HuH-7 (cell line): Measurements from ENCODE around the gene VMO1.

Source experiments
- DNase-seq: peaks from one replicate; pipeline ENCODE4 v3.0.0; 2011; ENCODE audit warnings: low spot score

Gene VMO1

DNA sequence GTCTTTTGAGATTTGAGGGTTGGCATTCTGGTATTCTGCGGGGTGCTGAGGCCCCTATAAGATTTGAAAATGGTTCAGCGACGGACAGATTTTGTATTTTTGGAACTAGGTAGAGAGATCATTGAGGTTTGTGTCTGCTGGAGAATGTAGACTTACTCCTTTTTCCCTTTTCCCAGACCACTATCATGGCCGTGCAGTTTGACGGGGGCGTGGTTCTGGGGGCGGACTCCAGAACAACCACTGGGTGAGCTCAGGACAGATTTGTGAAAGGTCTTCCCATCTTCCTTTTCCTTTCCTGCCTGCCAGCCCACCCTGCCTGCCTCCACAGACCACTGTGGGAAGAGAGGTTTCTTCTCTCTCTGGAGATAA, 10.4 kb upstream of the VMO1 start:
- no peak for DNase-seq

DNA sequence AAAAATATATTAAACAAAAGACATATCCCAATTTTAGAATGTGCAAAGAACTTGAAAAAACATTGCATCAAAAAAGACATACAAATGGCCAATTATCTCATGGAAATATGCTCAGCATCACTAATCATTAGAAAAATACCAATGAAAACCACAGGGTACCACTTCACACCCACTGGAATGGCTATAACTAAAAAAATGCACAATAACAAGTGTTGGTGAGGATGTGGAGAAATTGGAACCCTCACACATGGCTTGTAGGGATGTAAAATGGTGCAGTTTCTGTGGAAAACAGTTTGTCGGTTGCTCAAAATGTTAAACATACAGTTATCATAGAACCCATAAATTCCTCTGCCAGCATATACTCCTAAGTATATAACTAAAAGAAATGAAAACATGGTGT, 9.0 kb upstream of the VMO1 start:
- DNase-seq, result no peak

DNA sequence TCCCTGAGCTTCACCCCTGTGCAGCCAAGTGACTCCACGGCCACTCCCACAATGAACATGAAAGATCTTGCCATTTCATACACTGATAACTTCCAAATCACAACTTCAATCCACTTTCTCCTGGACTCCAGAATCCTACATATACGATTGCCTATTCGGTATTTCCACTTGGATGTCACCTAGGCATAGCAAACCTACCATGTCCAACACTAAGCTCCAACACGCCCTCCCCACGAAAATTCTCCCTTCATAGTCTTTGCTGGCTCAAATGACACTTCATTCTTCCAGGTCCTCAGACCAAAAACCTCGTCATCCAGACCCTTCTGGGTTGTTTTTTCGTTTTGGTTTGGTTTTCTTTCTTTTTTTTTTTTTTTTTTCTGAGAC, 4.5 kb upstream of the VMO1 start:
- no peak for DNase-seq

DNA sequence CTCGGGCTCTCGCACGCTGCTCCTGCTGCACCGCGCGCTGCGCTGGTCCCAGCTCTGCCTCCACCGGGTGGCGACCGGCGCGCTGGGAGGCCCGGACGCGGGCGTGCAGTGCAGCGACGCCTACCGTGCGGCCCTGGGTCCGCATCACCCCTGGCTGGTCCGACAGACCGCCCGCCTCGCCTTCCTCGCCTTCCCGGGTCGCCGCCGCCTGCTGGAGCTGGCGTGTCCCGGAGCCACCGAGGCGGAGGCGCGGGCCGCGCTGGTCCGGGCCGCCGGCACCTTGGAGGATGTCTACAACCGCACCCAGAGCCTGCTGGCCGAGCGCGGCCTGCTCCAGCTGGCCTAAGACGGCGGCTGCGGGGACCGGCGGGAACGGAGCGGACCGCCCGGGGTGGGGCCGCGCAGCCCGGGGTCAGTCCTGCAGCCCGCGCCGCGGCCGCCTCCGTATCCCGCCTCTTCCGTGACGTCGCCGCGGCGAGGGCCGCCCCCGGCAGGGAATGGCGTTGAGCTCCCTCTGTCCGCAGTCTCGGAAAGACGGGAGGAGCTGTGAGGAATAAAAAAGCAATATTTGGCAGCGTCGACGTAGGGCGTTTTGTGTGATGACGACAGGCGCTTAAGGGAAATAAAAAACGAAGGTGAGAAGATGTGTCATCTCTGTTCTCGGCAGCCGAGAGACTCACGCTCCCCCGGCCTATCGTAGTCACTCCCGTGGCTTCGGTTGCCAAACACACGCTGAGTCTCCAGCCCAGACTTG, 4.0 kb upstream of the VMO1 start:
- peak; percentile 80 for DNase-seq

GRCh38 chr17:4789701-4789950, 3.5 kb upstream of the VMO1 start:
- no peak for DNase-seq

DNA sequence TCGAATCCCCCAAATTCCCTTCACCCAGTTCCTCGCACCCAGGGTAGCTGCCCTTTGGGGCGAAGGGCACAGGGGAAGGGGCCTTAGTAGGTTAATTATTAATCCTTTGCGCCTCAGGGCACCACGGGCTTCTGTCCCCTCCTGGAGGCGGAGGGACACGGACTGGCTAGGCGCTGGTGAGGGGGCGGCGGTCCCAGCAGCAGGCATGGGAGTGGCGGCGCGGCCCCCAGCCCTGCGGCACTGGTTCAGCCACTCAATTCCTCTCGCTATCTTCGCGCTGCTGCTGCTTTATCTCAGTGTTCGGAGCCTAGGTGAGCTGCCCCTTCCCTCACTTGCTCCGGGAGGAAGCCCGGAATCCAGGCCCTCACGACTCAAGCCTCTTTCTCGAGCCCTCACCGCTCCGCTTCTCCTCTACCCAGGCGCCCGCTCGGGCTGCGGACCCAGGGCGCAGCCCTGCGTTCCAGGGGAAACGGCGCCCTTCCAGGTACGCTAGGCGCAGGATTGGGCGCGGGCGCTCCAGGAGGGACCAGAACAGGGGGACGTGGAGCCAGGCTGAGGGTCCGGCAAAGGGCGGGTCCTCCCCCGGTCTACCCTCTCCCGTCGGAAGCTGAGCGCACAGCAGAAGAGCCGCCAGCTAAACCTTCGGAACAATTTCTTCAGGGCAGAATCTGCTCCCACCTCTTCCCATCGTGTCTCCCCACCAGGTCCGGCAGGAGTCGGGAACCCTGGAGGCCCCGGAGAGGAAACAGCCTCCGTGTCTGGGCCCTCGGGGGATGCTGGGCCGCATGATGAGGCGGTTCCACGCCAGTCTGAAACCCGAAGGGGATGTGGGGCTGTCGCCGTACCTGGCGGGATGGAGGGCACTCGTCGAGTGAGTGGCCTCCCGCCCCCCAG, 2.9 kb upstream of the VMO1 start, which contains the start of gene GLTPD2:
Gene GLTPD2 (plus strand): TSS at position 158 of the 894 bp plus-strand sequence. CDS start 48 bp downstream, at position 206.
- peak; percentile 75 for DNase-seq

GRCh38 chr17:4788159-4788806, 2.1 kb upstream of the VMO1 start:
- DNase-seq, result no peak

DNA sequence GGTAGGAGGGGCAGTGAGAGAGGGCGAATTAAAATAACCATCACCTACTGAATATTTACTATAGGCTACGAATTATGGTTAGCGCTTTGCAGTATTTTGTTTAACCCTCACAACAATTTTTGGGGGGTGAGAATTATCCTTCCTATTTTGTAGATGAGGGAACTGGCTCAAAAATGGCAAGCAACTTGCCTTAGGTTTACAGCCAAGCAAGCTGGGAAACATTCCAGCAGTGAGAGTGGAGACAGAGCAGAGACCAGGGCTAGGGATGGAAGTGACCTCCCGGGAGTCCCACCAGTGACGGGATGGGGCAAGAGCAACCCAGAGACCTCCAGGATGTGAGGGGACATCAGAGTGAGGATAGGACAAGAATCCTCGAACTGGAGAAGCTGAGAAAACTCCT, 352 bp upstream of the VMO1 start:
- no peak for DNase-seq

- DNase-seq, result no peak
These were observed 656 bp downstream of the VMO1 start for GRCh38 chr17:4785311-4786105.

DNA sequence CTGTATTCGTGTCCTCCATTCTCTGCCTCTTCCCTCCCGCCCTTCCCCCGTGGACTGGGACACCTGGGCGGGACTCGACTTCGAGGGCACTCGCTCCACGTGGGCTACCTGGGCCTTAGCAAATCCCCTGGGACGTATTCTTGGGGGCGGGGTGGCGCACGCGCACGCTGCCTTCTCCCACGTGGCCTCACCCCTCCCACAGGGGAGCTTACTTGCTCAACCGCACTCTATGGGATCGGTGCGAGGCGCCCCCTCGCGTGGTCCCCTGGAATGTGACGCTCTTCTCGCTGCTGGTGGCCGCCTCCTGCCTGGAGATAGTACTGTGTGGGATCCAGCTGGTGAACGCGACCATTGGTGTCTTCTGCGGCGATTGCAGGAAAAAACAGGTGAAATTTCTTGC, 3.5 kb downstream of the VMO1 start:
- no peak for DNase-seq

DNA sequence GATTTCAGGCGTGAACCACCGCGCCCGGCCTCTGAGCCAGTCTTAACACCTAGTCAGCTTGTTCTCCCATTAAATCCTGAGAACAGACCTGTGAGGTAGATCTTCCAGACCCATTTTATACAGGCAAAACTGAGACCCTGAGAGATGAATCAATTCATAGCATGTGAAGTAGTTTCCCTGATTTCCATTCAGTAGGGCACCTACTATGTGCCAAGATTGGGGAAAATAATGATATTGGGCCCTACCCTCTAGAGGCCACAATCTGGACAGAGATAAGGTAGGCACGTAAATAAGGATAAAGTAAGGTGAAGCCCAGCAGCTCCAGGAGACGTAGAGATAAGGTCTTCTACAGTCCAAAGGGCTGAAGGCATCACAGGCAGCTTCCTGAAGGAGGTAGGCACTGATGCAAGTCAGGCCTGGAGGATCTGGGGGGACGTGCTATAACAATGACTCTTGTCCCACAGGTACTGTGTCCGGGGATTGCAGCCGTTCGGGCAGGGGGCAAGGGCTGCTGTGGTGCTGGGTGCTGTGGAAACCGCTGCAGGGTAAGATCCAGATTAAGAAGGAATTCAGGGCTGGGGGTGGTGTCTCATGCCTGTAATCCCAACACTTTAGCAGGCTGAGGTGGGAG, 5.7 kb downstream of the VMO1 start:
- no peak for DNase-seq

GRCh38 chr17:4777969-4778760, 8.0 kb downstream of the VMO1 start:
- DNase-seq, result peak; percentile 60

GRCh38 chr17:4772235-4772613, 13.9 kb downstream of the VMO1 start:
- DNase-seq, result no peak

DNA sequence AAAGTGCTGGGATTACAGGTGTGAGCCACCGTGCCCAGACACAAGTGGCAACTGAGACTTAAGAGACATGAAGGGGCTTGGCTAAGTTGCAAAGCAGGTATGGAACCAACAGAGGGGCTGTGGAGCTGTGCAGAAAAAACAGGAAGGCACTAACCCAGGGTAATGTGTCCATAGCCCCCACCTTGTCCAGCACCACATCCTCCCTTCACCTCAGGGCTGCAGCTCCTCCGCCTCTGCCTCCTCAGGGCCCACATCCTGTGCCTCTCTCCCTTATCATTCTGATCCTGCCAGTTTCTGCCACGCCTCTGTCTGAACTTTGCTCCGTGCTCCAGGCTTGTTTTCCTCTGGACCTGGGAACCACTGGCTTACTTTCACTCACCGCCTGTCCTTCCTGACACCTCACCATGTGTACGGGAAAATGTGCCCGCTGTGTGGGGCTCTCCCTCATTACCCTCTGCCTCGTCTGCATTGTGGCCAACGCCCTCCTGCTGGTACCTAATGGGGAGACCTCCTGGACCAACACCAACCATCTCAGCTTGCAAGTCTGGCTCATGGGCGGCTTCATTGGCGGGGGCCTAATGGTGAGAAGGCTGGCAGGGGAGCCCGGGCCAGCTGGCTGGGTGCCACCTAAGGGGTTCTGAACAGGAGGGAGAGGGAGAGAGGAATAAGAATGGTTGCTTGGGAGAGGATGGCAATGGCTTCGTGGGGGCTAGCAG, 14.5 kb downstream of the VMO1 start, which contains the start of gene TM4SF5:
Gene TM4SF5 (plus strand): TSS at position 368 of the 716 bp plus-strand sequence. CDS start 37 bp downstream, at position 405.
- peak; percentile 42 for DNase-seq

DNA sequence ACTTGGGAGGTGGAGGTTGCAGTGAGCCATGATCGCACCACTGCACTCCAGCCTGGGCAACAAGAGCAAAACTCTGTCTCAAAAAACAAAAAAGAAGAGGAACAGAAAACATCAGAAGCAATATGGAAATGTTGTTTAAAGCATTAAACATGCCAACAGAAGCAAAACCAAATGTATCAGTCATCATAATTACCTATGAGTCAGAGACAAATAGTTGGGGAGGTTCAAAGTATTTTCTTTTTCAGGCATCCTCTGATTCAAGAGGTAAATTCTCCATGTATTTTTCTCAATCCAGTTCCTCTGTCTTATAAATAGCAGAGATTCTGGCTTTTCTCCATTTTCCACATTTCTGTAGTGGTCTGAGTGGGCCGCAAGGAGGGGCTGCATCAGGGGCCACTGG, 16.5 kb downstream of the VMO1 start:
- DNase-seq, result no peak

DNA sequence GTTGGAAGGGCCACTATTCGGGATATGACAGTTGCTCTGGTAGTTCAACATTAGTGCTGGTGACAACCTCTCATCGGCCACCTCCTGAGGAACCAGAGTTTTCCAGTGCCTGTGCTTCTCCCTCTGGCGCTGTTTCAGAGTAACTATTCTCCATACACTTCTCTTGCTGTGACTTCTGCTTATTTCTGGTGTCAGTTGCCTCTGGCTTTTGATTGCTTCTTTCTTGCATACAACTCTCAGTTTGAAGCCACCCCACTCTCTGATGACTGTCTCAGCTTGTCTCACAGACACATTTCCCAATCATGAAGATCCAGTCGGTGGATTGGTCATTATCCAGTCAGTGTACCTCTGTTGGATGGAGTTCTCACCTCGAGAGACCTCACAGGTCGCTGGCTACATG, 17.9 kb downstream of the VMO1 start:
- DNase-seq, result no peak

DNA sequence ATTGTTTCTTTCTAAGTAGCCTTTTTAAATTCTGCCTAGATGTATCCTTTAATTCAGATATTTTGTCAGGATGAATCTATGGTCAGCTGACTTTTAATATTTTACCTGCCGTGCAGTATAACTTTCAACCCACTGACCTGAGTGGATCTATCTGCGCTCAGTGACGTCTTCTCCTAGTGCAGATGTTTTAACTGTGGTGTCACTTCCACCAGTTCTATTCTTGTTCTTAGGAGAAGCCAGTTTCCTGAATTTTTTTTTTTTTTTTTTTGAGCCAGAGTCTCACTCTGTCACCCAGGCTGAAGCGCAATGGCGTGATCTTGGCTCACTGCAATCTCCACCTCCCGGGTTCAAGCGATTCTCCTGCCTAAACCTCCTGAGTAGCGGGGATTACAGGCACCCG, 19.4 kb downstream of the VMO1 start:
- no peak for DNase-seq

- DNase-seq, result no peak
These were observed 20.0 kb downstream of the VMO1 start for GRCh38 chr17:4766201-4766600.

DNA sequence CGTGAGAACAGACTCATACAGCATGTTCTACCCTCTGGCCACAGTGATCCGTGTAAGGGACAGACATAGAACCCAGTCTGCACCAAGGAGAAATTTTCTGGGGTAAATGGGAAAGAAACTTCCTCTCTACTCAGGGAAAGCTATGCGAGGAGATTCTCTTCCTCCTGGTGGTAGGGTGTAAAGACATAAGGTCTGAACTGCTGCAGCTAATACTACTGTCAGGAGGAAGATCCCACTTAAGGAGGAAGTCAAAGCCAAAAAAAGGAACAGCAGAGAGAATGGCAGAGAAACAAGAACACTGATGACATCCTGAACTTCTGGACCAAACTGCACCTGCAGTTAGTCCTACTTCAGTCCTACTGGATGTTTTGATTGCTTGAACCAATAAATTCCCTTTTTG, 21.6 kb downstream of the VMO1 start:
- no peak for DNase-seq

- DNase-seq, result peak; percentile 46
These were observed 26.4 kb downstream of the VMO1 start for GRCh38 chr17:4759776-4760236.
